ENCODE measurements around the gene FJX1.
"Not testable (repeated sequence)": the region's sequence is repeated elsewhere in the genome, so short reads cannot be mapped to it uniquely, and the experiment has no call there.

Gene FJX1

GRCh38 chr11:35633827-35634423, 15.7 kb downstream of the FJX1 start:
- DNase-seq (ENCODE audit: low spot score), result no peak

DNA sequence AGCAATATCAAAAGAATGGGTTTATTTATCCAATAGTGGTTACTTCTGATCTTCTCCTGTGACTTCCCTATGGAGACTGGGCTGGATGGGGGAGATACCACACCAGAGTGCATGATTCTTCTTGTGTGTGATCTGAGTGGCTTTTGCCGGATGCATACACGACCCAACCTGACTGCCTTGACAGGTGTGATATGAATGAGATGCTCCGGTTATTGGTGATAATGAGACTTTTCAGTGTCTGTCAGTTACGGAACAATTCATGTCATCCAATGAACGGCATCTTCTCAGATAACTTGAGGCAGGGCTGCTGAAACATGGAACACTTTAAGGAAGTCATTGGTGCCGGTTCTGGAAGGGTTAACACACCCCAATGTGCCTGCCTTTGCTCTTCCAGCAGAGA, 17.7 kb downstream of the FJX1 start:
- no peak for DNase-seq (ENCODE audit: low spot score)

- no peak for DNase-seq (ENCODE audit: low spot score)
Observed at GRCh38 chr11:35639591-35640179, 21.4 kb downstream of the FJX1 start.

DNA sequence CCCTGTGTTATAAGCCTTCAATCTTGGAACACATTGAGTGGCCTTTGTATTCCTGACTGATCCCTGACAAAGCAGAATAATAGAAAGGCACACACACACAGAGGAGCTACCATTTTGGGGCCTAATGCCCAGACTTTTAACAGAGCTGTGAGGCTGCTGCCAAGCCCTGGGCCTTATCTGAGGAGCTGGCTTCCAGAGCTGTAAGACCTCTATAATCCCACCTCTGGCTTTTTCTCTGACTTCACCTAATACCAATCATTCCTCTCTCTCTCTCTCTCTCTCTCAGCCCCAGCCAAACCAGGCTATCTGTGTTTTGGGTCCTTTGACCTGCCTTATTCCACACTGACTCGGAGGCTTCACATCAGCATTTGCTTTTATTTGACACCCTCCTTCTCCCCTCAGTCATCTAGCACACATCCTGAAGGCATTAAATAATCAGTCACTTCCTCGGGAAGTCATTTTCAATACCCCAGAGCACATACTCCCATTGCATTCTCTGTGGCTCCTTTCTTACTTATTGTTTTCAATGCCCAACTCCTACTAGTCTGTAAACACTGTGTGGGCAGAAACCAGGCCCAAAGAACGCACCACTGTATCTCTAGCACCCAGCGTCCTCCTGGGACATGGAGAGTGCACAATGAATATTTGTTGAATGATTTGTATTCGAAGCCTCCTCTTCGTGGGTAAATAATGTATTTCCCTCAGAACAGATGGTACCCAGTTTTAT, 23.1 kb downstream of the FJX1 start:
- no peak for DNase-seq (ENCODE audit: low spot score)

GRCh38 chr11:35641964-35642363, 23.7 kb downstream of the FJX1 start:
- DNase-seq (ENCODE audit: low spot score), result no peak

- no peak for DNase-seq (ENCODE audit: low spot score)
Observed at GRCh38 chr11:35647421-35648093, 29.3 kb downstream of the FJX1 start.

DNA sequence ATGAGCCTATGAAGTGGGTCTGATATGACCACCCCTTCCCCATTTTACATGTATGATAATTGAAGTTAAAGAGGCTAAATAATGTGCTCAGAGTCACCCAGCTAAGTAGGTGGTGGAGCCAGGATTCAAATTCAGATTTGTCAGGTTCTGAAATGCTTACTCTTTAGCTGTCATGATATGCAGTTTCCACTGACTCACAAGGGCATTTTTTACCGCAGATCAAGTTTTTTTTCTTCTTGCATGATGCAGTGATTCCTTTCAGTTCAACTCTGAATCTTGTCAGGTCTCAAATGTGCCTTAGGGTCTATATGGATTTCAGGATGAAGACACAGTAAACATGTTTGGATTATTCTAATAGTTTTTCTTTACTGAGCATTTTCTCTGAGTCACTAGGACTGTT, 31.7 kb downstream of the FJX1 start:
- DNase-seq (ENCODE audit: low spot score), result no peak

DNA sequence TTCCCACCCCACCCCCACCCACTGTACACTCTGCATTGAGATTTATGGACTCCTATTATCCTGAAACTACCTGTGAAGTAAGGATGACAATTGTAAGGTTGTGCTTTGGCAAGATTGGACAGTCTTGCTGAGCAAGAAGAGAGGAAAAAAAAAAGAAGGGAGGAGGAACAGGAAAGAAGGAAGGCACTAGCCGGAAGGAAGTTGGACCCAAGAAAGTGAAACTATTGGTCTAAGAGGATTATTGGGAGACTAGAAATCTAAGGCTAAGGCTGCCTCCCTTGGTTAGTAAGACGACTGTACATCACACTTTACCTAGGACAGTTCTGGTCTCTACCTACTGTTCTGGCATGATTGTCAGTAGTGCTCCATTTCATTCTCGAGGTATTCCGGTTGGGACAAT, 32.2 kb downstream of the FJX1 start:
- DNase-seq (ENCODE audit: low spot score), result no peak

GRCh38 chr11:35651263-35651662, 33.0 kb downstream of the FJX1 start:
- DNase-seq (ENCODE audit: low spot score), result no peak

DNA sequence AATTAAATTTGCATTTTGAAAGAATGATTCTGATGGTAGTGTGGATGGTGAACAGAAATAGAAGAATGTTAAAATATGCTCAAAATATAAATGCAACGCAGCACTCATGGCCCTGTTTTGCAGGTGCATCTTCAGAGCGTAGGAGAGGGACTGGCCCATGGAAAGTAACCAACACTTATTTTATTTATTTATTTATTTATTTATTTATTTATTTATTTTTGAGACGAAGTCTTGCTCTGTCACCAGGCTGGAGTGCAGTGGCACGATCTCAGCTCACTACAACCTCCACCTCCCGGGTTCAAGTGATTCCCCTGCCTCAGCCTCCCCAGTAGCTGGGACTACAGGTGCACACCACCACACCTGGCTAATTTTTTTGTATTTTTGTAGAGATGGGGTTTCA, 34.5 kb downstream of the FJX1 start:
- DNase-seq (ENCODE audit: low spot score), result not testable (repeated sequence)

DNA sequence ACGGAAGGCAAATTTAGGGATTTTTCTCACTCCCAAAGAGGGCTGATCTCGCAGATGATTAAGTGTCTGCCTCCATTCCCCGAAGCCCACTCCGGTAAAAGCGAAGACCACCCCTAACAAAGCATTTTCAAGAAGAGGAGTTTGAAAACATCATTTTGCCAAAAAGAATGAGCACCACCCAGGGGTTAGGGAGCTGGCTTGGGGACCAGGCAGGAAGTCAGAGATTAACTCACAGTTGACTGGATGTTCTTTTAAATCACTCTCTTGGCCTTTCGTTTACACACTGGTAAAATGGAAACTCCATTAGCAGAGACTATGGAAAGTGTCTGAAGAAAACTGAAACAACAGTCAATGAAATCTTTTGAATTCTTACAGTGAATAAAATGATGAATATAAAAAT, 36.5 kb downstream of the FJX1 start:
- no peak for DNase-seq (ENCODE audit: low spot score)

- DNase-seq (ENCODE audit: low spot score), result no peak
Observed at GRCh38 chr11:35655254-35655653, 37.0 kb downstream of the FJX1 start.

- DNase-seq (ENCODE audit: low spot score), result no peak
Observed at GRCh38 chr11:35655856-35656255, 37.6 kb downstream of the FJX1 start.

- no peak for DNase-seq (ENCODE audit: low spot score)
Observed at GRCh38 chr11:35658020-35658948, 40.0 kb downstream of the FJX1 start.

DNA sequence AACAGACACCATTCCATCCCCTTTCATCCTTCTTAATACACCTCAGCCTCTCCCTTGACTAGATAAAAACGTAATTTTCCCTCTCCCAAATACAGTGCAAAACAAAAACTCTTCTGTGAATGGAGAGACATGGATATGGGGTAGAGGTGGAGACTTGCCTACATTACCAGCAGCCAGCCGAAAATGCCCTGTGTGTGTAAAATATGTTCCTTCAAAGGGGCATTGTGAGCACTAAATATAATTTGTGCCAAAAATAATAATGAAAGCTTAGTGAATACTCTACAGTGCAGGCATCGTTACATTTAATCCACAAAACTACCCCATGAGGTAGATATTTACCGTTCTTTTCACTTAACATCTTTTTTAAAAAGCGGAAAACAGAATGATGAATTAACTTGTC, 43.3 kb downstream of the FJX1 start:
- DNase-seq (ENCODE audit: low spot score), result no peak

DNA sequence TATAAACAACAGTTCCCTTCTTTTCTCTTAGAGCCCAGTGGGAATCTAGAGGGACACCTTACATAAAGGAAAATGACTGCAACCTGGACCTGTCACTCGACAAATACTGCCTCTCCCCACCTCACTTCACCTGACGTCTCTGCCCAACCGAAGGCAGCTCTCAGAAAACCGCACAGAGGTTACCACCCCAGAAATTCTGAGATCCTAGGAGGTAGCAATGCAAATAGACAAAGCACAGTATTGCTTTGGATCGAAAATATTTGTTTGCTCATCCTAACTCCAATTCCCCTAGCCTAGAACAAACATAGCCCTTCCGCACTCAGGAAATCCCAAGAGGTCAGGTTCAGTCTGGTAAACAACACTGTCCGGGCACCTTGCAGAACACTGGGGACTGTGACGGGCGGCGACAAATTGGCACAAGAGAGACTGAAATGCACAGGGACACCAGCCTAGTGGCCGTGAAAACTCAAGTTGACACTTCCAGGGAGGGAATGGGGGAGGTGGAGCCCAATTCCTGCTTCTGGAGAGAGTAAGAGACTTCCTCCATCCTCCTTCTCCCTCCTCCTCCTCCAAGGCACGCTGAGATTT, 43.9 kb downstream of the FJX1 start:
- peak; percentile 39 for DNase-seq (ENCODE audit: low spot score)

- DNase-seq (ENCODE audit: low spot score), result peak; percentile 45
Observed at GRCh38 chr11:35662649-35663407, 44.6 kb downstream of the FJX1 start, which contains the start of gene TRIM44. TRIM44 (plus strand) TSS chr11:35662775; CDS start chr11:35663112, 337 bp downstream.

DNA sequence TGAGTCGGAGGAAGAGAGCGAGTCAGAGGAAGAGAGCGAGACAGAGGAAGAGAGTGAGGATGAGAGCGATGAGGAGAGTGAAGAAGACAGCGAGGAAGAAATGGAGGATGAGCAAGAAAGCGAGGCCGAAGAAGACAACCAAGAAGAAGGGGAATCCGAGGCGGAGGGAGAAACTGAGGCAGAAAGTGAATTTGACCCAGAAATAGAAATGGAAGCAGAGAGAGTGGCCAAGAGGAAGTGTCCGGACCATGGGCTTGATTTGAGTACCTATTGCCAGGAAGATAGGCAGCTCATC, 45.1 kb downstream of the FJX1 start:
- DNase-seq (ENCODE audit: low spot score), result no peak

GRCh38 chr11:35664977-35665441, 46.7 kb downstream of the FJX1 start:
- DNase-seq (ENCODE audit: low spot score), result no peak

DNA sequence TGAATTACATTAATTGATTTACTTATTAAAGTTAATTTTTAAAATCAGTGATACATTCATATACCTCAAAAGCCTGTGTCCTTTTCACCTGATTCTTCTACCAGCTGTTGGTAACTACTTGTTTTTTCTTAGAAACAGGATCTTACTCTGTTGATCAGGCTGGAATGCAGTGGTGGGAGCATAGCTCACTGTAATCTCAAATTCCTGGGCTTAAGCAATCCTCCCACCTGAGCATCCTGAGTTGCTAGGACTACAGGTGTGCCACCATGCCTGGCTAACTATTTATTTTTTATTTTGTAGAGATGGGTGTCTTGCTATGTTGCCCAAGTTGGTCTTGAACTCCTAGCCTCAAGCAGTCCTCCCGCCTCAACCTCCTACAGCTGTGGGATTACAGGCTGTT, 49.0 kb downstream of the FJX1 start:
- no peak for DNase-seq (ENCODE audit: low spot score)

DNA sequence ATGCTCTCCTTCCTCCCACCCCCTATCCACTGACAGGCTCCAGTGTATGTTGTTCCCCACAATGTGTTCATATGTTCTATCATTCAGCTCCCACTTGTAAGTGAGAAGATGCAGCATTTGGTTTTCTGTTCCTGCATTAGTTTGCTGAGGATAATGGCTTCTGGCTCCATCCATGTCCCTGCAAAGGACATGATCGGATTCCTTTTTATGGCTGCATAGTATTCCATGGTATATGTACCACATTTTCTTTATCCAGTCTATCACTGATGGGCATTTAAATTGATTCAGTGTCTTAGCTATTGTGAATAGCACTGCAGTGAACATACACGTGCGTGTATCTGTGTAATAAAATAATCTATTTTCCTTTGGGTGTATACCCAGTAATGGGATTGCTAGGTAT, 50.1 kb downstream of the FJX1 start:
- DNase-seq (ENCODE audit: low spot score), result not testable (repeated sequence)

All from HuH-7.5 (cell line).